HG02798 (cell line): ENCODE measurements around the gene TREH.

Source experiments
- ATAC-seq: cut with Tn5 transposase; IDR thresholded peaks from one replicate; pipeline ENCODE4 v1.9.1; 2021; ENCODE audit warnings: mild to moderate bottlenecking; ENCODE audit not compliant: unreplicated experiment, poor library complexity

The TREH gene

GRCh38 chr11:118672846-118673245 lies 6.6 kb downstream of the TREH start:
- ATAC-seq: no peak

GRCh38 chr11:118671254-118671653 lies 8.2 kb downstream of the TREH start:
- ATAC-seq: no peak

GRCh38 chr11:118670063-118670462 lies 9.4 kb downstream of the TREH start:
- ATAC-seq: no peak

- ATAC-seq: no peak
Measured at GRCh38 chr11:118666371-118666770, 13.1 kb downstream of the TREH start.

GRCh38 chr11:118663902-118664301 lies 15.5 kb downstream of the TREH start:
- no peak for ATAC-seq

- no peak for ATAC-seq
Measured at GRCh38 chr11:118663381-118663780, 16.1 kb downstream of the TREH start.

- ATAC-seq: no peak
Measured at GRCh38 chr11:118662401-118663271, 16.8 kb downstream of the TREH start.

GRCh38 chr11:118661425-118662301 lies 17.8 kb downstream of the TREH start:
- ATAC-seq: no peak

- no peak for ATAC-seq
Measured at GRCh38 chr11:118660681-118661424, 18.6 kb downstream of the TREH start.

- ATAC-seq: no peak
Measured at GRCh38 chr11:118659953-118660680, 19.3 kb downstream of the TREH start.

- peak; percentile 75 for ATAC-seq
Measured at GRCh38 chr11:118659314-118659952, 20.0 kb downstream of the TREH start.

GRCh38 chr11:118658429-118659313 lies 20.8 kb downstream of the TREH start:
- ATAC-seq: no peak

GRCh38 chr11:118657709-118658428 lies 21.6 kb downstream of the TREH start:
- no peak for ATAC-seq

- no peak for ATAC-seq
Measured at GRCh38 chr11:118657238-118657637, 22.2 kb downstream of the TREH start.

- ATAC-seq: no peak
Measured at GRCh38 chr11:118656563-118657165, 22.8 kb downstream of the TREH start.

GRCh38 chr11:118655486-118656190 lies 23.8 kb downstream of the TREH start:
- ATAC-seq: no peak
